Mesothelial cell of epicardium (in vitro differentiated cells): Measurements from ENCODE around the gene GATA5. TPM values are rescaled to one million over a fixed set of nuclear protein-coding genes. Genes with fewer than 3 reads are reported as not detected.
A peak's percentile ranks its signal among the peaks of the same experiment; 100 is the strongest.

Experiments used
- DNase-seq, 2 experiments: peaks; one replicate each; pipeline ENCODE4 v3.0.0; 2021; ENCODE audit warnings: low spot score in 2 of 2; ENCODE audit not compliant: unreplicated experiment in 2 of 2
- H3K27ac Mint-ChIP-seq: 2 replicates; pipeline ENCODE4 v1.8.0; 2021; ENCODE audit warnings: mixed read lengths
- H3K27me3 Mint-ChIP-seq: 2 replicates; pipeline ENCODE4 v1.8.0; 2021; ENCODE audit warnings: low read depth, mixed read lengths
- H3K36me3 Mint-ChIP-seq: 2 replicates; pipeline ENCODE4 v1.8.0; 2021; ENCODE audit warnings: mixed read lengths
- H3K4me1 Mint-ChIP-seq: 2 replicates; pipeline ENCODE4 v1.8.0; 2021; ENCODE audit warnings: mixed read lengths
- H3K4me3 Mint-ChIP-seq: 2 replicates; pipeline ENCODE4 v1.8.0; 2021; ENCODE audit warnings: mild to moderate bottlenecking, moderate library complexity, mixed read lengths
- H3K9me3 Mint-ChIP-seq: 2 replicates; pipeline ENCODE4 v1.8.0; 2021; ENCODE audit warnings: mixed read lengths
- total RNA-seq: library from RNA; stranded (reverse); gene quantifications from 3 replicates; pipeline ENCODE4 v1.2.1, GENCODE V29; 2021
- TF ChIP-seq, protein P1 (sequence below): fragments of 200-600 bp; sonication (generic); IDR thresholded peaks from one replicate; pipeline ENCODE4 v1.5.0; 2021; ENCODE audit warnings: antibody characterized with exemption; ENCODE audit not compliant: unreplicated experiment

The GATA5 gene
- total RNA-seq, 1 donor from 2014 or later = 27.5 TPM

DNA sequence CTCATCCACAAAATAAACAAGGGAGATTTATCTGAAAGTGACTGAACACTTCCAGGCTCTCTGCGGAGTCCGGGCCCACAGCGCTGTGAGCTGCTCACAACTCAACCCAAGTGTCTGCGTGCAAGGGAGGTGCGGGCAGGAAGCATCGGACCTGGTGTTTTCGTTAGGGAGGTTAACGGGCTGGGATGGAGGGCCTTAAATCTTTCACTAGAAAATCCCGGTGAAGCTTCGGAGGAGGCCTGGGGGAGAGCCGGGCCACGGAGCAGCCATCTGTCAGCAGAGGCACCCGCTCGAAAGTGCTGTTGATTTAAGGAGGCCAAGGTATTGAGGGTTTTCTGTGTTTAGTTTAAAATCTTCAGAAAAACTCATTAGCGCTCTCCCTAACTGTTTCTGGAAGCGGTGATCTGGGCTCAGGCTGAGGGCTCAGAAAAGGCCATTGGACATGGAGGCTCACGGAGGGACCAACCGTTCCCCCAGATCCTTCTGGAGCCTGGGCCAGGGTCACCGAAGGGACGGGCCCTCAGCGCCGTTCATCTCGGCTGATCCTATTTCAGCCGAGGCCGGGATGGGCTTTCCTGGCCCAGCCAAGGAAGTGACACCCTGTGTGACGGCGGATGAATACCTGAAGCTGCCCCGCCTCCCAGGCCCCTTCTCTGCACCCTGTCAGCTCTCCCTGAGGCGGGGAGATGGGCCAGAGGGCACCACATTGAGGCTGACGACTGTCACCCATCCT, 20.7 kb downstream of the GATA5 start:
- peak overlapping the region; percentile 93 for H3K27ac Mint-ChIP-seq
- H3K36me3 Mint-ChIP-seq = no peaks in the 10 kb centered on the region
- TF ChIP-seq, protein P1, sequence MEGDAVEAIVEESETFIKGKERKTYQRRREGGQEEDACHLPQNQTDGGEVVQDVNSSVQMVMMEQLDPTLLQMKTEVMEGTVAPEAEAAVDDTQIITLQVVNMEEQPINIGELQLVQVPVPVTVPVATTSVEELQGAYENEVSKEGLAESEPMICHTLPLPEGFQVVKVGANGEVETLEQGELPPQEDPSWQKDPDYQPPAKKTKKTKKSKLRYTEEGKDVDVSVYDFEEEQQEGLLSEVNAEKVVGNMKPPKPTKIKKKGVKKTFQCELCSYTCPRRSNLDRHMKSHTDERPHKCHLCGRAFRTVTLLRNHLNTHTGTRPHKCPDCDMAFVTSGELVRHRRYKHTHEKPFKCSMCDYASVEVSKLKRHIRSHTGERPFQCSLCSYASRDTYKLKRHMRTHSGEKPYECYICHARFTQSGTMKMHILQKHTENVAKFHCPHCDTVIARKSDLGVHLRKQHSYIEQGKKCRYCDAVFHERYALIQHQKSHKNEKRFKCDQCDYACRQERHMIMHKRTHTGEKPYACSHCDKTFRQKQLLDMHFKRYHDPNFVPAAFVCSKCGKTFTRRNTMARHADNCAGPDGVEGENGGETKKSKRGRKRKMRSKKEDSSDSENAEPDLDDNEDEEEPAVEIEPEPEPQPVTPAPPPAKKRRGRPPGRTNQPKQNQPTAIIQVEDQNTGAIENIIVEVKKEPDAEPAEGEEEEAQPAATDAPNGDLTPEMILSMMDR = no peak
- H3K27me3 Mint-ChIP-seq = no peaks in the 10 kb centered on the region
- peak overlapping the region; percentile 30 for H3K4me3 Mint-ChIP-seq
- peaks cover 48% of the 10 kb centered on the region for H3K4me1 Mint-ChIP-seq
- no peak for DNase-seq
- no peaks in the 10 kb centered on the region for H3K9me3 Mint-ChIP-seq

DNA sequence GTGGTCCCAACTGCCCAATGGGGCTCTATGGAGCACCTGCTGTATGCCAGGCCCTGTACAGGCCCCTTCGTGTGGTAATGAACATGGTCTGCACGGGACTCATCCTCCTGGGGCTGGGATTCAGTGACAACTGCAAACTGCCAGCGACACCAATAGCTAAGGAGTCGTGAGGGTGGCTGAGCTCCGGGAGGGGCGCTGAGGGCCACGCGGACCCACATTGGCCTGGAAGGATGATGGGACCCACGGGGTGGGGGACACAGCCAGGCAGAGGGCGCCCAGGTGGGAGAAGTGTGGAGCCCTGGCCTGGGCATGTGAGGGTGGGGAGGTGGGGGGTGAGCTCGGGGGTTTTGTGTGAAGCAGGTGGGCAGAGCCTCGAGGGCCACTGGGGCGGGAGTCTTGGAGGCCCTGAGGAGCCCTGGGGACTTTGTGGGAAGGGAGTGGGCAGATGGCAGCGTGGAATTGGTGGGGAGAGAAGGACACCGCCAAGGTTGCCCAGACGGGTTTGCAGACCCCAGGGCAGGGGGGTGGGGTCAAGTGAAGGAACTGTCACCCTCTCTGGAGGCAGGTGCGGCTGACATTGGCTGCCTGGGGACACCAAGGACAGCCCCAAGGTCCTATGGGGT, 22.5 kb downstream of the GATA5 start:
- Mint-ChIP-seq H3K36me3 (no peaks in the 10 kb centered on the region), H3K27me3 (peaks cover 2% of the 10 kb centered on the region), H3K4me3 (no peak overlapping the region), H3K4me1 (peaks cover 38% of the 10 kb centered on the region), H3K27ac (peak overlapping the region; percentile 12), H3K9me3 (no peaks in the 10 kb centered on the region)
- DNase-seq = no peak
- TF ChIP-seq, protein P1 = no peak

- Mint-ChIP-seq H3K9me3 (no peaks in the 10 kb centered on the region), H3K27ac (no peak overlapping the region), H3K27me3 (peaks cover 2% of the 10 kb centered on the region), H3K36me3 (no peaks in the 10 kb centered on the region), H3K4me3 (no peak overlapping the region), H3K4me1 (peaks cover 32% of the 10 kb centered on the region)
- DNase-seq = no peak
- TF ChIP-seq, protein P1 = no peak
Observed at GRCh38 chr20:62452475-62453095, 23.2 kb downstream of the GATA5 start.

- no peaks in the 10 kb centered on the region for H3K9me3 Mint-ChIP-seq
- no peaks in the 10 kb centered on the region for H3K36me3 Mint-ChIP-seq
- peaks cover 29% of the 10 kb centered on the region for H3K4me1 Mint-ChIP-seq
- DNase-seq = no peak
- no peak overlapping the region for H3K4me3 Mint-ChIP-seq
- H3K27ac Mint-ChIP-seq = no peak overlapping the region
- peaks cover 2% of the 10 kb centered on the region for H3K27me3 Mint-ChIP-seq
- TF ChIP-seq, protein P1 = no peak
Observed at GRCh38 chr20:62451970-62452369, 23.8 kb downstream of the GATA5 start.

DNA sequence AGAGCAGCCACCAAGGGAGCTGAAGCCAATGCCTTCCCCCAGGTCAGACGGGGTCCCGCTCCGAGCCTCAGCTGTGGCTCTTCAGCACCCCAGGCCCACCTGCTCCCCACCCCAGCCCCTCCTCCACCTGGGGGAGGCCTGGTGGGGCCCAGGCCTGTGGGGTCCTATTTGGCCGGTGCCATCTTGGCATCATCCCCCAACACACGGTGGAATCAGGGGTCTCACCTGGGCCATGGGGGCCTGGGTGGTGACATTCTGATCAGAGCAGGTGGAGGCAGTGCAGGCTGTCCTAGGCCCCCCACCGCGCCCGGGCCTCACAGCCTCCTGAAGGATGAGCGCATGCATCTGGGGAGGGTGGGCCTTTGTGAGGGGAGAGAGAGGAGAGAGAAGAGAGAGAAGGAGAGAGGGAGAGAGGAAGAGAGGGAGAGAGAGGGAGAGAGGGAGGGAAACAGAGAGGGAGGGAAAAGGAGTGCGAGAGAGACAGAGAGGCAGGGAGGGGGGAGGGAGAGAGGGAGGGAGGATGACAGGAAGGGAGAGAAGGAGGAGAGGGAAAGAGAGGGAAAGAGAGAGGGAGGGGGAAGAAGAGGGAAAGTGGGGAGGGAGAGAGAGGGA, 24.5 kb downstream of the GATA5 start:
- H3K27me3 Mint-ChIP-seq = peaks cover 2% of the 10 kb centered on the region
- no peak for DNase-seq
- H3K27ac Mint-ChIP-seq = no peak overlapping the region
- no peaks in the 10 kb centered on the region for H3K9me3 Mint-ChIP-seq
- TF ChIP-seq, protein P1 = no peak
- H3K4me3 Mint-ChIP-seq = no peak overlapping the region
- peaks cover 28% of the 10 kb centered on the region for H3K4me1 Mint-ChIP-seq
- H3K36me3 Mint-ChIP-seq = no peaks in the 10 kb centered on the region
